CD14-positive monocyte (primary cell): ENCODE results near the gene MRNIP. TPM values are rescaled to one million over a fixed set of nuclear protein-coding genes. Genes with fewer than 3 reads are reported as not detected.
A peak's percentile ranks its signal among the peaks of the same experiment; 100 is the strongest.

Source experiments
- DNase-seq, 3 donors: peaks; one replicate each; pipeline ENCODE4 v3.0.0-alpha.2; 2011 to 2022
- H2AFZ ChIP-seq: 2 replicates; pipeline ENCODE4 v1.6.0; 2012; ENCODE audit warnings: mild to moderate bottlenecking, low read depth, low read length, inconsistent platforms; ENCODE audit not compliant: insufficient read depth, poor library complexity, severe bottlenecking
- H3K27ac ChIP-seq, 2 donors: 1 replicate in 1 of 2; 2 replicates in 1 of 2; pipeline ENCODE4 v1.5.1; 2012 to 2013; ENCODE audit warnings: low read length in 2 of 2, control low read depth in 1 of 2, inconsistent platforms in 1 of 2, low read depth in 1 of 2, mild to moderate bottlenecking in 1 of 2
- H3K27me3 ChIP-seq, 2 donors: one replicate each; pipeline versions ENCODE4 v1.6.0 to v1.6.1; 2011 to 2013; ENCODE audit warnings: low read length in 2 of 2; ENCODE audit not compliant: control insufficient read depth in 2 of 2, insufficient read depth in 2 of 2
- H3K36me3 ChIP-seq, 2 donors: replicated peaks in 1 of 2; 1 replicate in 1 of 2; 2 replicates in 1 of 2; pipeline versions ENCODE4 v1.5.1 to v1.6.1; 2012 to 2013; ENCODE audit warnings: low read length in 2 of 2, control low read depth in 1 of 2, inconsistent platforms in 1 of 2, mild to moderate bottlenecking in 1 of 2; ENCODE audit not compliant: insufficient read depth in 2 of 2, control insufficient read depth in 1 of 2
- H3K4me1 ChIP-seq, 2 donors: 1 replicate in 1 of 2; 2 replicates in 1 of 2; pipeline versions ENCODE4 v1.5.1 to v1.6.1; 2012 to 2013; ENCODE audit warnings: low read length in 2 of 2, control low read depth in 1 of 2, inconsistent platforms in 1 of 2, mild to moderate bottlenecking in 1 of 2, moderate library complexity in 1 of 2; ENCODE audit not compliant: insufficient read depth in 2 of 2, control insufficient read depth in 1 of 2
- H3K4me2 ChIP-seq: replicated peaks from 2 replicates; pipeline ENCODE3; 2012; ENCODE audit warnings: low read length, moderate library complexity, mild to moderate bottlenecking; ENCODE audit not compliant: poor library complexity, severe bottlenecking; ENCODE audit errors: extremely low read depth
- H3K4me3 ChIP-seq, 3 experiments: fragments of 200-600 bp in 1 of 3; sonication (generic) in 1 of 3; replicated peaks in 1 of 3; 1 replicate in 2 of 3; 2 replicates in 1 of 3; pipeline ENCODE4 v1.5.1; 2011 to 2013; ENCODE audit warnings: low read length in 3 of 3, mild to moderate bottlenecking in 3 of 3, control low read depth in 2 of 3, low read depth in 2 of 3, inconsistent platforms in 1 of 3, moderate library complexity in 1 of 3
- H3K79me2 ChIP-seq: 2 replicates; pipeline ENCODE4 v1.6.0; 2012; ENCODE audit warnings: mild to moderate bottlenecking, control low read depth, inconsistent platforms, low read length, moderate library complexity; ENCODE audit not compliant: insufficient read depth
- H3K9ac ChIP-seq: 2 replicates; pipeline ENCODE4 v1.6.0; 2017; ENCODE audit warnings: low read length, mild to moderate bottlenecking; ENCODE audit not compliant: insufficient read depth, poor library complexity, severe bottlenecking
- H3K9me3 ChIP-seq, 2 donors: replicated peaks in 1 of 2; 1 replicate in 1 of 2; 2 replicates in 1 of 2; pipeline versions ENCODE4 v1.5.1 to v1.6.1; 2012 to 2013; ENCODE audit warnings: low read length in 2 of 2, control low read depth in 1 of 2; ENCODE audit not compliant: control insufficient read depth in 1 of 2, insufficient read depth in 1 of 2
- H4K20me1 ChIP-seq: 2 replicates; pipeline ENCODE4 v1.6.0; 2012; ENCODE audit warnings: mild to moderate bottlenecking, low read length, control low read depth, moderate library complexity; ENCODE audit not compliant: insufficient read depth
- H3K27ac Mint-ChIP-seq, 7 donors: one replicate each; pipeline ENCODE4 v1.8.0; 2020; ENCODE audit warnings: mild to moderate bottlenecking in 7 of 7, mixed read lengths in 7 of 7, moderate library complexity in 6 of 7, inconsistent platforms in 2 of 7
- H3K27me3 Mint-ChIP-seq, 3 donors: one replicate each; pipeline ENCODE4 v1.8.0; 2021 to 2022; ENCODE audit warnings: low read depth in 3 of 3, mild to moderate bottlenecking in 3 of 3, mixed read lengths in 3 of 3, moderate library complexity in 3 of 3, inconsistent platforms in 1 of 3
- H3K36me3 Mint-ChIP-seq, 2 donors: one replicate each; pipeline ENCODE4 v1.8.0; 2020; ENCODE audit warnings: mixed read lengths in 2 of 2, inconsistent platforms in 1 of 2, mild to moderate bottlenecking in 1 of 2
- H3K4me1 Mint-ChIP-seq: one replicate; pipeline ENCODE4 v1.8.0; 2020; ENCODE audit warnings: mild to moderate bottlenecking, mixed read lengths
- H3K4me3 Mint-ChIP-seq, 2 donors: one replicate each; pipeline ENCODE4 v1.8.0; 2020; ENCODE audit warnings: mild to moderate bottlenecking in 2 of 2, mixed read lengths in 2 of 2, moderate library complexity in 1 of 2
- H3K9me3 Mint-ChIP-seq, 7 donors: one replicate each; pipeline ENCODE4 v1.8.0; 2020 to 2022; ENCODE audit warnings: mixed read lengths in 7 of 7, mild to moderate bottlenecking in 6 of 7, moderate library complexity in 6 of 7, inconsistent platforms in 2 of 7
- CTCF ChIP-seq: fragments of 200-600 bp; IDR thresholded peaks from one replicate; pipeline ENCODE4 v1.8.0; 2022; ENCODE audit warnings: antibody characterized with exemption, mild to moderate bottlenecking
- WGBS: methylation state at CpG from one replicate; pipeline ENCODE4 v1.1.5; 2013; ENCODE audit warnings: missing lambda C conversion rate; ENCODE audit not compliant: insufficient coverage; 5-methylcytosine and 5-hydroxymethylcytosine counted together
- intact Hi-C, 2 donors: fragments of 100-400 bp; cut with micrococcal nuclease; formaldehyde crosslinking; loops; one replicate each; pipeline versions ENCODE4 v1.15.0 to v1.15.1; 2023
- polyA plus RNA-seq, 3 donors: library from polyadenylated mRNA; depleted of rRNA in 1 of 3; unstranded in 2 of 3; stranded (reverse) in 1 of 3; fragments of 300-500 nt in 2 of 3; fragments of >200 nt in 1 of 3; fragmentation: Illumina TruSeq in 2 of 3; gene quantifications; 1 replicate in 2 of 3; 2 replicates in 1 of 3; pipeline ENCODE4 v1.2.3, GENCODE V29; 2012 to 2021

MRNIP gene
- polyA plus RNA-seq, 3 donors: 1.2 to 23.0 (median 1.4) TPM

- peaks cover 52 to 55% of the 10 kb centered on the region in 2 donors for H3K4me1 ChIP-seq
- Mint-ChIP-seq H3K36me3 (peaks cover 28 to 33% of the 10 kb centered on the region in 2 donors), H3K4me3 (peak overlapping the region; percentile 57 to 69), H3K9me3 (no peaks in the 10 kb centered on the region), H3K4me1 (peaks cover 42% of the 10 kb centered on the region), H3K27me3 (peaks cover 0 to 2% (median 0%) of the 10 kb centered on the region in 3 donors), H3K27ac (peak overlapping the region in 2 of 7 donors; percentile 11 to 30)
- no peaks in the 10 kb centered on the region for H3K27me3 ChIP-seq
- H3K36me3 ChIP-seq: peaks cover 30 to 36% of the 10 kb centered on the region in 2 donors
- no peaks in the 10 kb centered on the region for H3K9me3 ChIP-seq
- peak overlapping the region; percentile 59 for H3K9ac ChIP-seq
- peak overlapping the region; percentile 41 for H2AFZ ChIP-seq
- intact Hi-C loops: loop anchor here in 1 of 2 donors (5.0 to 10.0 kb wide), 2 partner anchors 60 to 173 kb away; partner anchors contain the start of genes HNRNPH1 and MAML1
- H3K27ac ChIP-seq: no peak overlapping the region
- peak overlapping the region; percentile 5 to 74 (median 32) for H3K4me3 ChIP-seq
- H4K20me1 ChIP-seq: peaks cover 65% of the 10 kb centered on the region
- 8% methylated on average over 43 of the region's 53 CpGs for WGBS
- H3K4me2 ChIP-seq: peak overlapping the region; percentile 84
- H3K79me2 ChIP-seq: peaks cover 4% of the 10 kb centered on the region
- TF ChIP-seq CTCF: no peak
- DNase-seq: peak in 1 of 3 donors; percentile 17
Observed at GRCh38 chr5:179795049-179795862, 63.4 kb downstream of the MRNIP start.

GRCh38 chr5:179794575-179794974 is 64.0 kb downstream of the MRNIP start:
- H3K4me3 ChIP-seq: peak overlapping the region in 1 of 3 experiments; percentile 74
- peaks cover 4% of the 10 kb centered on the region for H3K79me2 ChIP-seq
- Mint-ChIP-seq H3K27me3 (peaks cover 0 to 2% (median 0%) of the 10 kb centered on the region in 3 donors), H3K27ac (peak overlapping the region in 1 of 7 donors; percentile 66), H3K9me3 (no peaks in the 10 kb centered on the region), H3K4me1 (peaks cover 42% of the 10 kb centered on the region), H3K36me3 (peaks cover 21 to 26% of the 10 kb centered on the region in 2 donors), H3K4me3 (peak overlapping the region in 1 of 2 donors; percentile 21)
- no peaks in the 10 kb centered on the region for H3K9me3 ChIP-seq
- H3K4me2 ChIP-seq: peak overlapping the region; percentile 84
- H3K36me3 ChIP-seq: peaks cover 23 to 29% of the 10 kb centered on the region in 2 donors
- no CpG with 5 or more reads among the region's 3 CpGs for WGBS
- no peak overlapping the region for H2AFZ ChIP-seq
- peak in 1 of 3 donors; percentile 4 for DNase-seq
- H3K9ac ChIP-seq: no peak overlapping the region
- peaks cover 58% of the 10 kb centered on the region for H4K20me1 ChIP-seq
- no peaks in the 10 kb centered on the region for H3K27me3 ChIP-seq
- TF ChIP-seq CTCF: no peak
- intact Hi-C loops: loop anchor here in 1 of 2 donors (10.0 kb wide), 1 partner anchor 60 kb away; the partner anchor contains the start of gene MAML1
- no peak overlapping the region for H3K27ac ChIP-seq
- H3K4me1 ChIP-seq: peaks cover 52 to 55% of the 10 kb centered on the region in 2 donors
